Measurements from ENCODE around the gene SRC.

- TF ChIP-seq CTCF (IDR thresholded peaks at IDR 0.05) (no peak), EP300 (IDR thresholded peaks at IDR 0.05) (no peak)
Measured at GRCh38 chr20:37369846-37370245, 23.9 kb downstream of the SRC start.

Measured in tibial nerve (tissue), 4 donors.